MCF 10A (cell line): Measurements from ENCODE around the gene ALB. TPM values are rescaled to one million over a fixed set of nuclear protein-coding genes. Genes with fewer than 3 reads are reported as not detected.

Experiments used
- BruUV-seq: library from RNA; stranded (reverse); fragments of 400-500 nt; replicated peaks from 2 replicates; lab custom pipeline; 2021; lab: Mats Ljungman, UMichigan
- CTCF ChIA-PET: fragments of 300-600 bp; sonication (Branson Sonifier 250); formaldehyde crosslinking; extraction: SDS; loops from one replicate; lab custom pipeline; 2021; ENCODE audit warnings: antibody characterized with exemption, inconsistent platforms; lab: Yijun Ruan, JAX
- POLR2A ChIA-PET: fragments of 300-600, 350-650 bp; sonication (Branson Sonifier 250); formaldehyde crosslinking; extraction: SDS; loops from one replicate; lab custom pipeline; 2020; ENCODE audit warnings: antibody characterized with exemption, inconsistent platforms; lab: Yijun Ruan, JAX
- DNase-seq: peaks from one replicate; pipeline ENCODE4 v3.0.0-alpha.2; 2018; ENCODE audit not compliant: unreplicated experiment
- H3K27ac Mint-ChIP-seq: one replicate; pipeline ENCODE4 v1.8.0; 2022; ENCODE audit warnings: mild to moderate bottlenecking, low read depth, mixed read lengths; ENCODE audit not compliant: unreplicated experiment
- H3K27me3 Mint-ChIP-seq: one replicate; pipeline ENCODE4 v1.8.0; 2022; ENCODE audit warnings: mixed read lengths; ENCODE audit not compliant: insufficient read depth, unreplicated experiment
- H3K36me3 Mint-ChIP-seq: one replicate; pipeline ENCODE4 v1.8.0; 2022; ENCODE audit warnings: mild to moderate bottlenecking, moderate library complexity, mixed read lengths; ENCODE audit not compliant: insufficient read depth, unreplicated experiment
- H3K4me1 Mint-ChIP-seq: one replicate; pipeline ENCODE4 v1.8.0; 2022; ENCODE audit warnings: mixed read lengths; ENCODE audit not compliant: insufficient read depth, unreplicated experiment
- H3K4me3 Mint-ChIP-seq: one replicate; pipeline ENCODE4 v1.8.0; 2022; ENCODE audit warnings: mild to moderate bottlenecking, moderate library complexity, mixed read lengths; ENCODE audit not compliant: unreplicated experiment
- H3K9me3 Mint-ChIP-seq: one replicate; pipeline ENCODE4 v1.8.0; 2022; ENCODE audit warnings: mixed read lengths; ENCODE audit not compliant: unreplicated experiment
- intact Hi-C: fragments of 100-400 bp; cut with micrococcal nuclease; formaldehyde crosslinking; loops from 2 replicates; pipeline ENCODE4 v1.14.1; 2022
- total RNA-seq: library from RNA; stranded (reverse); gene quantifications from 2 replicates; pipeline ENCODE4 v1.2.3, GENCODE V29; 2022
- TF ChIP-seq, protein P1 (sequence below): fragments of 200-600 bp; IDR thresholded peaks from one replicate; pipeline ENCODE4 v1.8.0; 2022; ENCODE audit warnings: antibody characterized with exemption, mild to moderate bottlenecking; ENCODE audit not compliant: unreplicated experiment

ALB gene
- total RNA-seq, 1 experiment from 2014 or later: not detected

DNA sequence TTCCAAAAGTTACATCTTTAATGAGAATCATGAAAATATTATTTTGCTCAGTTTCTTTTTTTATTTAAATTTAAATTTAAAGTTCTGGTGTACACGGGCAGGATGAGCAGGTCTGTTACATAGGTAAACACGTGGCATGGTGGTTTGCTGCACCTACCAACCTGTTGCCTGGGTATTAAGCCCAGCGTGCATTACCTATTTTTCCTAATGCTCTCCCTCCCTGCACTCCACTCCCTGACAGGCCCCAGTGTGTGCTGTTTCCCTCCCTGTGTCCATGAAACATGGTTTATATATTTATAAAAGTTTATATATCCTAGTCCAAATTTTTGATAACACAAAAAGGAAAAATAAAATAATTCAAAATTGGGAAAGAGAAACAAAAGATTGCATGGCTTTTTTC is 35.9 kb downstream of the ALB start:
- Mint-ChIP-seq H3K9me3 (no peaks in the 10 kb centered on the region), H3K36me3 (no peaks in the 10 kb centered on the region), H3K27ac (no peak overlapping the region), H3K4me3 (no peak overlapping the region), H3K27me3 (peaks cover 46% of the 10 kb centered on the region), H3K4me1 (peaks cover 9% of the 10 kb centered on the region)
- no peak for DNase-seq
- no TSS peak for BruUV-seq
- ChIA-PET CTCF (no interaction called here), POLR2A (interaction anchor here (0.6 kb wide), 2 partner anchors 181 to 703 kb away, joined by 3 to 4 read pairs; no protein-coding TSS in a partner anchor)
- TF ChIP-seq, protein P1, sequence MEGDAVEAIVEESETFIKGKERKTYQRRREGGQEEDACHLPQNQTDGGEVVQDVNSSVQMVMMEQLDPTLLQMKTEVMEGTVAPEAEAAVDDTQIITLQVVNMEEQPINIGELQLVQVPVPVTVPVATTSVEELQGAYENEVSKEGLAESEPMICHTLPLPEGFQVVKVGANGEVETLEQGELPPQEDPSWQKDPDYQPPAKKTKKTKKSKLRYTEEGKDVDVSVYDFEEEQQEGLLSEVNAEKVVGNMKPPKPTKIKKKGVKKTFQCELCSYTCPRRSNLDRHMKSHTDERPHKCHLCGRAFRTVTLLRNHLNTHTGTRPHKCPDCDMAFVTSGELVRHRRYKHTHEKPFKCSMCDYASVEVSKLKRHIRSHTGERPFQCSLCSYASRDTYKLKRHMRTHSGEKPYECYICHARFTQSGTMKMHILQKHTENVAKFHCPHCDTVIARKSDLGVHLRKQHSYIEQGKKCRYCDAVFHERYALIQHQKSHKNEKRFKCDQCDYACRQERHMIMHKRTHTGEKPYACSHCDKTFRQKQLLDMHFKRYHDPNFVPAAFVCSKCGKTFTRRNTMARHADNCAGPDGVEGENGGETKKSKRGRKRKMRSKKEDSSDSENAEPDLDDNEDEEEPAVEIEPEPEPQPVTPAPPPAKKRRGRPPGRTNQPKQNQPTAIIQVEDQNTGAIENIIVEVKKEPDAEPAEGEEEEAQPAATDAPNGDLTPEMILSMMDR: no peak
- intact Hi-C loops: no loop called here

DNA sequence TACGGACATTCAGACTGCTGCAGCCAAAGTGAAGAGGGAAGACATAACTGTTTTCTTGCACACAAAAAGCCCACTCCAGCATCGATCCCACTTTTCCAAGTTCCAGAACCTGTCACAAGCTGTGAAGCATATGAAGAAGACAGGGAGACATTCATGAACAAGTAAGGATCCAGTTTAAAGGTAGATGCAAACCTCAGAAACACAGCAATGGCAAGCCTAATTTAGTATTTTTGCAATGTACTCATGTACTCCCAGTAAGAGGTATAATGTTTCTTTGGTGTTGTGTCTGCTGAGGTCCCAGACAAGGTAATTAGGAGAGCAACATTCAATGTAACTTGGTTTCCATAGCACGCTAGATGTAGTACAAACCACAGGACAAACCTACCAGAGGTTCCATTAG is 36.6 kb downstream of the ALB start:
- Mint-ChIP-seq H3K4me1 (peaks cover 9% of the 10 kb centered on the region), H3K9me3 (no peaks in the 10 kb centered on the region), H3K36me3 (no peaks in the 10 kb centered on the region), H3K27me3 (peaks cover 46% of the 10 kb centered on the region), H3K4me3 (no peak overlapping the region), H3K27ac (no peak overlapping the region)
- ChIA-PET CTCF (interaction anchor here (1.6 kb wide), 1 partner anchor 101 kb away, joined by 3 read pairs; no protein-coding TSS in a partner anchor), POLR2A (interaction anchor here (0.6 kb wide), 2 partner anchors 180 to 702 kb away, joined by 3 to 4 read pairs; no protein-coding TSS in a partner anchor)
- BruUV-seq: no TSS peak
- TF ChIP-seq, protein P1: no peak
- intact Hi-C loops: no loop called here
- no peak for DNase-seq

DNA sequence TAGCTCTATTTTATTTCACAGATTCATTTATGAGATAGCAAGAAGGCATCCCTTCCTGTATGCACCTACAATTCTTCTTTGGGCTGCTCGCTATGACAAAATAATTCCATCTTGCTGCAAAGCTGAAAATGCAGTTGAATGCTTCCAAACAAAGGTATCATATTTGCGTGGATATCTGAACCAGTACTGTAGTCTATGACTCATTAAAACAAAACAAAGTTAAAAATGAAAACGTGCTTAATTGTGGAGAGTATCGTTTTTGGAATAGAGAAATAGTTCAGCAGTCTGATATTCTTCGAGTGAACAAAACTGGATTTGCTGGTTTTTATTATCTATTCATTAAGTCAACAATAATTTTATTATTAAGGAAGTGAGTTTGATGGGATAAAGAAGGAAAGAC is 38.2 kb downstream of the ALB start:
- Mint-ChIP-seq H3K27me3 (peaks cover 41% of the 10 kb centered on the region), H3K4me1 (peaks cover 9% of the 10 kb centered on the region), H3K27ac (no peak overlapping the region), H3K4me3 (no peak overlapping the region), H3K9me3 (no peaks in the 10 kb centered on the region), H3K36me3 (no peaks in the 10 kb centered on the region)
- POLR2A ChIA-PET: no interaction called here
- intact Hi-C loops: no loop called here
- BruUV-seq: no TSS peak
- DNase-seq: no peak
- CTCF ChIA-PET: interaction anchor here (0.7 to 1.6 kb wide), 2 partner anchors 103 to 219 kb away, joined by 3 read pairs; no protein-coding TSS in a partner anchor
- TF ChIP-seq, protein P1: no peak

DNA sequence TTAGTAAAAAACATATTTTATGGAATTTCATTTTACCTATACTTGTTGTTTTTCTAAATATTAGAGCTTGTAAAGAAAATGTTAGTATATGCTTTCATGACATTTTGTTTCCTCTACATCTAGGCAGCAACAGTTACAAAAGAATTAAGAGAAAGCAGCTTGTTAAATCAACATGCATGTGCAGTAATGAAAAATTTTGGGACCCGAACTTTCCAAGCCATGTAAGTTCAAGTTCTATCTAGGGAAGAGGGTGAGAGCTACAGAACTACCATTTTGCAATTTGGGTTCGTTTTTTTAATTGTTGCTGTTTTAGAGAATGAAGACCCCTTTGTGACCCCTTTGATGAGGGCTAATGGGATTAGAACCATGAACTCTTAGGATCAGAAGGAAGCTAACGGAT is 39.1 kb downstream of the ALB start:
- intact Hi-C loops: no loop called here
- BruUV-seq: no TSS peak
- Mint-ChIP-seq H3K36me3 (no peaks in the 10 kb centered on the region), H3K4me1 (peaks cover 9% of the 10 kb centered on the region), H3K27ac (no peak overlapping the region), H3K9me3 (no peaks in the 10 kb centered on the region), H3K27me3 (peaks cover 31% of the 10 kb centered on the region), H3K4me3 (no peak overlapping the region)
- TF ChIP-seq, protein P1: no peak
- POLR2A ChIA-PET: no interaction called here
- no peak for DNase-seq
- CTCF ChIA-PET: interaction anchor here (0.9 to 6.8 kb wide), 7 partner anchors 9 to 211 kb away, joined by 3 to 162 read pairs (median 3); no protein-coding TSS in a partner anchor
